Suprapubic skin (tissue), 4 donors: ENCODE measurements around the gene NOS1AP. TPM values are rescaled to one million over a fixed set of nuclear protein-coding genes. Genes with fewer than 3 reads are reported as not detected.

Experiments used
- DNase-seq, 2 donors: peaks; one replicate each; pipeline ENCODE4 v3.0.0-alpha.2; 2019; ENCODE audit warnings: low spot score in 2 of 2
- H3K27ac ChIP-seq: fragments of 200-600 bp; sonication (generic); one replicate; pipeline ENCODE4 v1.5.1; 2019
- H3K27me3 ChIP-seq: fragments of 200-600 bp; sonication (generic); one replicate; pipeline ENCODE4 v1.5.1; 2019
- H3K36me3 ChIP-seq: fragments of 200-600 bp; sonication (generic); one replicate; pipeline ENCODE4 v1.5.1; 2019
- H3K4me1 ChIP-seq: fragments of 200-600 bp; sonication (generic); one replicate; pipeline ENCODE4 v1.5.1; 2019
- H3K4me3 ChIP-seq: fragments of 200-600 bp; sonication (generic); one replicate; pipeline ENCODE4 v1.5.1; 2019; ENCODE audit warnings: mild to moderate bottlenecking
- H3K9me3 ChIP-seq: fragments of 200-600 bp; sonication (generic); one replicate; pipeline ENCODE4 v1.5.1; 2019
- EP300 ChIP-seq: sonication (generic); formaldehyde crosslinking; IDR thresholded peaks from one replicate; pipeline ENCODE4 v1.6.1; 2017; ENCODE audit warnings: antibody characterized with exemption
- POLR2A ChIP-seq, 2 donors: fragments of 450-650 bp; IDR thresholded peaks; one replicate each; pipeline ENCODE4 v1.6.1; 2017; ENCODE audit warnings: antibody characterized with exemption in 2 of 2, mild to moderate bottlenecking in 2 of 2, moderate library complexity in 2 of 2
- POLR2AphosphoS5 ChIP-seq, 3 donors: sonication (generic); formaldehyde crosslinking; IDR thresholded peaks; one replicate each; pipeline ENCODE4 v1.6.1; 2017; ENCODE audit warnings: antibody characterized with exemption in 3 of 3
- WGBS: methylation state at CpG from one replicate; pipeline ENCODE4 v1.1.5; 2018; 5-methylcytosine and 5-hydroxymethylcytosine counted together
- total RNA-seq, 4 donors: library from RNA; depleted of rRNA; stranded (reverse); fragments of >200 nt; gene quantifications; one replicate each; pipeline ENCODE4 v1.1.0, GENCODE V29; 2016
- TF ChIP-seq, protein P1 (sequence below), 2 donors: fragments of 200-600 bp in 1 of 2; fragments of 450-650 bp in 1 of 2; sonication (generic) in 1 of 2; IDR thresholded peaks; one replicate each; pipeline ENCODE4 v1.5.1; 2016 to 2019; ENCODE audit warnings: antibody characterized with exemption in 2 of 2, mild to moderate bottlenecking in 1 of 2, moderate library complexity in 1 of 2

NOS1AP gene
- total RNA-seq, 4 donors from 2014 or later = 1.9 to 9.5 (median 3.3) TPM

DNA sequence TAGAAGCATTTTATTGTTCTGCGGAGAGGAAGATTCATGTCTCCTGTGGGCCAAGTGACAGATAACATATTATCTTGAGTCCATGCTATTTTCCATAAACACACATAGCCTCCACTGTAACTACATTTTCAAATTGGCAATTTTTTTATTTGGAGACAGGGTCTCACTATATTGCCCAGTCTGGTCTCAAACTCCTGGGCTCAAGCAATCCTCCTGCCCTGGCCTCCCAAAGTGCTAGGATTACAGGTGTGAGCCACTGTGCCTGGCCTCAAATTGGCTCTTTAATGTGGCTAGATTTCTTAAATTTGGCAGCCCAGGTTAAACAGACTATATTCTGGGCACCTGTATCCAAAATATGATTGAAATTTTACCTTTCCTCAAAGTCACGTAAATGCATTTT, 13.8 kb downstream of the NOS1AP start:
- TF ChIP-seq EP300 (no peak), POLR2A (IDR thresholded peaks at IDR 0.05) (no peak), POLR2AphosphoS5 (IDR thresholded peaks at IDR 0.05) (no peak)
- TF ChIP-seq, protein P1, sequence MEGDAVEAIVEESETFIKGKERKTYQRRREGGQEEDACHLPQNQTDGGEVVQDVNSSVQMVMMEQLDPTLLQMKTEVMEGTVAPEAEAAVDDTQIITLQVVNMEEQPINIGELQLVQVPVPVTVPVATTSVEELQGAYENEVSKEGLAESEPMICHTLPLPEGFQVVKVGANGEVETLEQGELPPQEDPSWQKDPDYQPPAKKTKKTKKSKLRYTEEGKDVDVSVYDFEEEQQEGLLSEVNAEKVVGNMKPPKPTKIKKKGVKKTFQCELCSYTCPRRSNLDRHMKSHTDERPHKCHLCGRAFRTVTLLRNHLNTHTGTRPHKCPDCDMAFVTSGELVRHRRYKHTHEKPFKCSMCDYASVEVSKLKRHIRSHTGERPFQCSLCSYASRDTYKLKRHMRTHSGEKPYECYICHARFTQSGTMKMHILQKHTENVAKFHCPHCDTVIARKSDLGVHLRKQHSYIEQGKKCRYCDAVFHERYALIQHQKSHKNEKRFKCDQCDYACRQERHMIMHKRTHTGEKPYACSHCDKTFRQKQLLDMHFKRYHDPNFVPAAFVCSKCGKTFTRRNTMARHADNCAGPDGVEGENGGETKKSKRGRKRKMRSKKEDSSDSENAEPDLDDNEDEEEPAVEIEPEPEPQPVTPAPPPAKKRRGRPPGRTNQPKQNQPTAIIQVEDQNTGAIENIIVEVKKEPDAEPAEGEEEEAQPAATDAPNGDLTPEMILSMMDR (IDR thresholded peaks at IDR 0.05) = no peak
- WGBS = 97% methylated on average over 2 of the region's 2 CpGs

DNA sequence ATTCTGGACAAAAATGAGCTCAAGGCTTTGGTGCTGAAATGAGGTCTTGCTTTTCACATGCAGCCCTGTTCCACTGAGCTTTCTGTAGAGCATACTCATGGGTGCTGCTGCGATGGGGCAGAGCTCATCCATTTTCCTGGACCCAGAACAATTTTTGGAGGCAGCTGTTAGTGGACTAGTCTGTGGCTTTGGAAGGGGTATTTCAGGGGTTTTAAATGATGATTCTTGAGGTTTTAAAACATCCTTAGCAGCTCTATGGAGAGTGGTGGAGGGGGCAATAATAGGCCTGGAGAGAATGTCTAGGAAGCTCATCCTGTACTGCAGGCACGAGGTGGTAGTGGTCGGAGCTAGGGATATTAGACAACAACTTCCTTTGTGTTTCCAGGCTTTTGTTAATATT, 16.5 kb downstream of the NOS1AP start:
- WGBS = 94% methylated on average over 3 of the region's 3 CpGs
- H3K27me3 ChIP-seq = peaks cover 5% of the 10 kb centered on the region
- H3K4me3 ChIP-seq = no peak overlapping the region
- no peaks in the 10 kb centered on the region for H3K4me1 ChIP-seq
- no peaks in the 10 kb centered on the region for H3K36me3 ChIP-seq
- no peak for DNase-seq
- no peak overlapping the region for H3K27ac ChIP-seq
- no peaks in the 10 kb centered on the region for H3K9me3 ChIP-seq
- TF ChIP-seq POLR2AphosphoS5 (IDR thresholded peaks at IDR 0.05) = no peak
- TF ChIP-seq EP300 = no peak
- no peak for TF ChIP-seq POLR2A (IDR thresholded peaks at IDR 0.05)
- TF ChIP-seq, protein P1 (IDR thresholded peaks at IDR 0.05) = no peak

More for the DNA sequence above, 13.8 kb downstream of the NOS1AP start:
- Histone ChIP-seq H3K36me3 (no peaks in the 10 kb centered on the region), H3K9me3 (no peaks in the 10 kb centered on the region), H3K27me3 (peaks cover 5% of the 10 kb centered on the region), H3K4me3 (no peak overlapping the region), H3K27ac (no peak overlapping the region), H3K4me1 (no peaks in the 10 kb centered on the region)
- DNase-seq = no peak

DNA sequence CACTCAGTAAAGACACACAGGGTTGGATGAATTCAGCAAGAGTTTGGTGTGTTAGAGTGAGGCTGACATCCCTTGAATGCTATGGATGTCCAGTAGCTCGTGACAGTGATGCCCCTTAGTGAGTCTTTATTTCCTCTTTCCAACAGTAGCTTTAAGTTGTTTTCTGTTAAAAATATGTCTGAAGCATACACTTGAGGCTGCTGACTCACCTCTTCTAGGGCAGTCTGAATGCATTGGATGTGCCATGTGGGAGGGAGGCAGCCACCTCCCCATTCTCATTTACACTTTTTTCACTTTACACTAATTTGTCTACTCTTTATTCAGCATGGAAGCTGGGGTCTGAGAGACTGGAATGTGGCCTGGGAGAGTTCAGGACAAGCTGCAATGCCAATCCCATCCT, 17.6 kb downstream of the NOS1AP start:
- Histone ChIP-seq H3K4me1 (no peaks in the 10 kb centered on the region), H3K36me3 (no peaks in the 10 kb centered on the region), H3K27ac (no peak overlapping the region), H3K4me3 (no peak overlapping the region), H3K9me3 (no peaks in the 10 kb centered on the region), H3K27me3 (peaks cover 5% of the 10 kb centered on the region)
- WGBS = 89% methylated on average over 1 of the region's 1 CpG
- DNase-seq = no peak
- TF ChIP-seq POLR2AphosphoS5 (IDR thresholded peaks at IDR 0.05) (no peak), POLR2A (IDR thresholded peaks at IDR 0.05) (no peak), EP300 (no peak)
- TF ChIP-seq, protein P1 (IDR thresholded peaks at IDR 0.05) = no peak

DNA sequence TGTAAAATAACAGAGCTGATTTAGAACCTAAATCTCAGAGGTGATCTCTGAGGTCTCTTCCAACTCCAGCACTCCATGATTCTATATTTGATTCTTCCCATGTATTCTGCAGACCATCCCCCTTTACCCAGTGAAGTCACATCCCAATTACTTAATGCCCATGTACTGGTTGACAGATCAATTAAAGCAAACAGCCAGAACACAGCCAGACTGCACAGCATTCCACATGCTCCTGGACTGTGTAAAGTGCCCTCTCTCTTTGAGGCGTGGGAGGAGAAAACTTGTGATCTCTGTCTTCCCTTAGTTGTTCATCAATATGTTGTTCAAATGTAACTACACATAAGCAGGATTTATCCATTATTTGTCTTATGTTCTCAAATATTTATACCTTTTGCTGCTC, 18.1 kb downstream of the NOS1AP start:
- WGBS = 90% methylated on average over 1 of the region's 1 CpG
- H3K9me3 ChIP-seq = no peaks in the 10 kb centered on the region
- no peaks in the 10 kb centered on the region for H3K4me1 ChIP-seq
- no peaks in the 10 kb centered on the region for H3K36me3 ChIP-seq
- no peak overlapping the region for H3K4me3 ChIP-seq
- DNase-seq = no peak
- H3K27me3 ChIP-seq = peaks cover 5% of the 10 kb centered on the region
- TF ChIP-seq, protein P1 (IDR thresholded peaks at IDR 0.05) = no peak
- TF ChIP-seq POLR2AphosphoS5 (IDR thresholded peaks at IDR 0.05) = no peak
- TF ChIP-seq POLR2A (IDR thresholded peaks at IDR 0.05) = no peak
- TF ChIP-seq EP300 = no peak
- H3K27ac ChIP-seq = no peak overlapping the region

DNA sequence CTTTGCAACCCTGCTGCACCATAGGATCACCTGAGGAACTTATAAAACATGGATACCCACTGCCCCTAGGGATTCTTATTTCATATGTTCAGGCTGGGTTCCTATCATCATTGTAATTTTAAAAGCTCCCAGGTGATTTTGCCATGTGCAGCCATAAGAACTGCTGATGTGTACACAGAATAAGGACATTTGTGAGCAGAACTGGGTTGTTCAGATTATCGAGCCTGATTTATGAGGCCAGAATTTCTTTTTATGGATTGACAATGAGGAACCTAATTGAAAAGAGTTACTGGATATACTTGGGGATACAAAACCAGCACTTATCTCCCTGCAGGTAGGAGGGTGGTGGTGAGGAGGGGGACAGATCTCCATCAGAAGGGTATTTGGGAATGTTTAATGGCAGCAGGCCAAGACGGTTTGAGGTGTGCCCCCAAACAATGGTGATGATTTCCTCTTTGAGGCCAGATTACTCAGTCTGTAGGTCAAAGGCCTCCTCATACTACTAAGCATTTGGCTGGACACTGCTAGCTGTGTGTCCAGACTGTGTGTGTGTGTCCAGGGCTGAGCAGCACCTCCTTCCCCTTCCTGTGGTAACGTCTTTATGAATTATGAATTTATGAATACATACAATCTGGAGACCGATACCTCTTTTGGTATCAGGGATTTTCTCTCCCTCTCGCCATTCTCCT, 18.9 kb downstream of the NOS1AP start:
- WGBS = 79% methylated on average over 5 of the region's 5 CpGs
- Histone ChIP-seq H3K36me3 (no peaks in the 10 kb centered on the region), H3K27me3 (peaks cover 5% of the 10 kb centered on the region), H3K4me1 (no peaks in the 10 kb centered on the region), H3K27ac (no peak overlapping the region), H3K9me3 (no peaks in the 10 kb centered on the region), H3K4me3 (no peak overlapping the region)
- no peak for DNase-seq
- TF ChIP-seq POLR2AphosphoS5 (IDR thresholded peaks at IDR 0.05) = no peak
- TF ChIP-seq POLR2A (IDR thresholded peaks at IDR 0.05) = no peak
- TF ChIP-seq EP300 = no peak

DNA sequence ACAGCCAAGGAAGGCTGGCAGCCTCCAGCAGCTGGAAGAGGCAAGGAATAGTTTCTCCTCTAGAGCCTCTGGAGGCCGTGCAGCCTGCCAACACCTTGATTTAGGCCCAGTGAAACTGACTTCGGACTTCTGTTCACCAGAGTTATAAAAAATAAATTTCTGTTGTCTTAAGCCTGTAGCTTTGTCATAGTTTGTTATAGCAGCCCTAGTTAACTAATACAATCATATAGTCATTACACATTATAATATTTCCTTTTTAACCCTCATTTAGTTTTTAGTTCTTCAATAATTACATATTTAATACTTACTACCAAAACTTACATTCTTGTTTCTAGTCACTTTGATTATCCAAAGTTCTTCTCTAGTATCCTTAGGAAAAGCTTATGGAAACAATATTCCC, 20.3 kb downstream of the NOS1AP start:
- no peak for TF ChIP-seq POLR2A (IDR thresholded peaks at IDR 0.05)
- no peak for TF ChIP-seq EP300
- TF ChIP-seq, protein P1 (IDR thresholded peaks at IDR 0.05) = no peak
- WGBS = 95% methylated on average over 2 of the region's 2 CpGs
- no peak overlapping the region for H3K4me3 ChIP-seq
- DNase-seq = no peak
- peaks cover 2% of the 10 kb centered on the region for H3K27me3 ChIP-seq
- no peak overlapping the region for H3K27ac ChIP-seq
- H3K9me3 ChIP-seq = no peaks in the 10 kb centered on the region
- H3K4me1 ChIP-seq = no peaks in the 10 kb centered on the region
- H3K36me3 ChIP-seq = no peaks in the 10 kb centered on the region
